PC-3 (cell line): ENCODE data around the gene COPS6.

Experiments used
- CTCF ChIP-seq: fragments of 300-600 bp; sonication (generic); conservative IDR thresholded peaks from 2 replicates; pipeline ENCODE4 v1.5.1; 2017; ENCODE audit warnings: antibody characterized with exemption, low read depth, mild to moderate bottlenecking, low read length
- EZH2 ChIP-seq: fragments of 300-600 bp; sonication (generic); IDR thresholded peaks from one replicate; pipeline ENCODE4 v1.6.1; 2017; ENCODE audit warnings: antibody characterized with exemption, mild to moderate bottlenecking, low read length; ENCODE audit not compliant: unreplicated experiment

GRCh38 chr7:100040575-100040974 lies 48.2 kb upstream of the COPS6 start:
- TF ChIP-seq CTCF (no peak), EZH2 (no peak)
